Keratinocyte (primary cell): ENCODE data around the gene ACSM3. TPM values are rescaled to one million over a fixed set of nuclear protein-coding genes. Genes with fewer than 3 reads are reported as not detected.

ENCODE experiments used
- DNase-seq: peaks from one replicate; pipeline ENCODE4 v3.0.0-alpha.2; 2011; ENCODE audit warnings: low read depth, missing footprints, low spot score
- FAIRE-seq: peaks from 2 replicates; lab custom pipeline; 2011; peaks lifted over from hg19 to GRCh38; lab: Jason Lieb, UNC
- H2AFZ ChIP-seq: 2 replicates; pipeline ENCODE4 v1.6.0; 2012; ENCODE audit warnings: low read length, control low read depth, inconsistent platforms; ENCODE audit not compliant: control insufficient read depth
- H3K27ac ChIP-seq: 2 replicates; pipeline ENCODE4 v1.5.1; 2011; ENCODE audit warnings: low read length; ENCODE audit not compliant: control insufficient read depth, insufficient read depth
- H3K27me3 ChIP-seq: 3 replicates; pipeline ENCODE4 v1.6.0; 2011; ENCODE audit warnings: low read length; ENCODE audit not compliant: control insufficient read depth, insufficient read depth; ENCODE audit errors: extremely low read depth
- H3K36me3 ChIP-seq, 2 experiments: 2 replicates in 1 of 2; 3 replicates in 1 of 2; pipeline ENCODE4 v1.5.1; 2011; ENCODE audit warnings: low read length in 2 of 2, mild to moderate bottlenecking in 1 of 2; ENCODE audit not compliant: control insufficient read depth in 2 of 2, insufficient read depth in 2 of 2; ENCODE audit errors: extremely low read depth in 1 of 2
- H3K4me1 ChIP-seq: 3 replicates; pipeline ENCODE4 v1.5.1; 2011; ENCODE audit warnings: low read length; ENCODE audit not compliant: control insufficient read depth, insufficient read depth; ENCODE audit errors: extremely low read depth
- H3K4me2 ChIP-seq: 3 replicates; pipeline ENCODE4 v1.6.0; 2011; ENCODE audit warnings: low read depth, low read length; ENCODE audit not compliant: control insufficient read depth, insufficient read depth; ENCODE audit errors: extremely low read depth
- H3K4me3 ChIP-seq, 3 experiments: fragments of 200-600 bp in 1 of 3; sonication (generic) in 1 of 3; 2 replicates in 2 of 3; 3 replicates in 1 of 3; pipeline ENCODE4 v1.5.1; 2011 to 2016; ENCODE audit warnings: low read length in 3 of 3, mild to moderate bottlenecking in 3 of 3, control low read depth in 2 of 3, inconsistent platforms in 1 of 3, low read depth in 1 of 3, mixed read lengths in 1 of 3, mixed run types in 1 of 3, moderate library complexity in 1 of 3; ENCODE audit not compliant: control insufficient read depth in 2 of 3, insufficient read depth in 2 of 3; ENCODE audit errors: extremely low read depth in 1 of 3
- H3K79me2 ChIP-seq: 2 replicates; pipeline ENCODE4 v1.6.0; 2012; ENCODE audit warnings: low read length; ENCODE audit not compliant: control insufficient read depth, insufficient read depth
- H3K9ac ChIP-seq: 3 replicates; pipeline ENCODE4 v1.6.0; 2011; ENCODE audit warnings: low read length; ENCODE audit not compliant: control insufficient read depth, insufficient read depth; ENCODE audit errors: extremely low read depth
- H3K9me1 ChIP-seq: 3 replicates; pipeline ENCODE4 v1.6.0; 2011; ENCODE audit warnings: low read length; ENCODE audit not compliant: control insufficient read depth, insufficient read depth; ENCODE audit errors: extremely low read depth
- H3K9me3 ChIP-seq: 2 replicates; pipeline ENCODE4 v1.5.1; 2012; ENCODE audit warnings: low read depth, low read length; ENCODE audit not compliant: control insufficient read depth
- H4K20me1 ChIP-seq: 3 replicates; pipeline ENCODE4 v1.6.0; 2011; ENCODE audit warnings: low read length; ENCODE audit not compliant: control insufficient read depth, insufficient read depth; ENCODE audit errors: extremely low read depth
- EZH2 ChIP-seq: IDR thresholded peaks from one replicate; pipeline ENCODE4 v1.6.1; 2012; ENCODE audit warnings: inconsistent platforms, mild to moderate bottlenecking, low read length, moderate library complexity
- dilution Hi-C: fragments of 300-500 bp; cut with MboI; formaldehyde crosslinking; loops from one replicate; pipeline ENCODE4 v1.7.0; 2020; ENCODE audit warnings: low sequenced_read_pairs; ENCODE audit not compliant: extremely low pct_ligation_motif_present
- polyA plus RNA-seq, 5 experiments: library from polyadenylated mRNA; depleted of rRNA in 3 of 5; stranded (reverse) in 3 of 5; stranded (forward) in 1 of 5; unstranded in 1 of 5; fragments of >200 nt; gene quantifications; 1 replicate in 1 of 5; 2 replicates in 3 of 5; 3 replicates in 1 of 5; pipeline versions ENCODE4 v1.2.1 to v1.2.3, GENCODE V29; 2011 to 2012; ENCODE audit warnings: missing spikeins in 2 of 5, low read depth in 1 of 5, low replicate concordance in 1 of 5
- TF ChIP-seq, protein P1 (sequence below), 3 experiments: IDR thresholded peaks in 1 of 3; conservative IDR thresholded peaks in 1 of 3; optimal IDR thresholded peaks in 1 of 3; 2 replicates in 2 of 3; 3 replicates in 1 of 3; pipeline versions ENCODE3 to v1.5.1; 2011; ENCODE audit warnings: low read length in 3 of 3, mild to moderate bottlenecking in 3 of 3, moderate library complexity in 2 of 3, control low read depth in 1 of 3, inconsistent platforms in 1 of 3; ENCODE audit not compliant: insufficient read depth in 2 of 3; ENCODE audit errors: extremely low read depth in 1 of 3

Gene ACSM3
- polyA plus RNA-seq, 1 donor (not counting 4 experiments of a cell fraction or from before 2014, with no cell fraction given), result 0.38 TPM

DNA sequence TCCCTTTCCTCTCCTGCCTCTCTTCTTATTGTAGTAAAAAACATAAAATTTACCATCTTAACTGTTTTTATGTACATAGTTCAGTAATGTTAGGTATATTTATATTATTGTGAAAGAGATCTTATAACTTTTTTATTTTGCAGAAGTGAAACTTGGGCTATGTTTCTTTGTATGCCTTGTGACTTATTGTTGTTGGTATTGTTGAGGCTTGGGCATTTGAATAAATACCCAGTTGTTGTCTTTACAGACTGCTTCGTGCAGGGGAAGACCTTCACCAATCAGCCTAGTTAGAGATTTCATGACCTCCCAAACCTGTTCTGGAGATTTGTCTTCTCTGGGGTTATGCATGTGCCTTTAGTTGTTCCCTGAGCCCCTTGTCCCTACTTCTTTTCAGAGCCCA is 74.4 kb downstream of the ACSM3 start:
- no peak overlapping the region for H3K9ac ChIP-seq
- FAIRE-seq (no peak), DNase-seq (no peak)
- no peaks in the 10 kb centered on the region for H3K36me3 ChIP-seq
- H3K4me1 ChIP-seq, result no peaks in the 10 kb centered on the region
- TF ChIP-seq, protein P1, sequence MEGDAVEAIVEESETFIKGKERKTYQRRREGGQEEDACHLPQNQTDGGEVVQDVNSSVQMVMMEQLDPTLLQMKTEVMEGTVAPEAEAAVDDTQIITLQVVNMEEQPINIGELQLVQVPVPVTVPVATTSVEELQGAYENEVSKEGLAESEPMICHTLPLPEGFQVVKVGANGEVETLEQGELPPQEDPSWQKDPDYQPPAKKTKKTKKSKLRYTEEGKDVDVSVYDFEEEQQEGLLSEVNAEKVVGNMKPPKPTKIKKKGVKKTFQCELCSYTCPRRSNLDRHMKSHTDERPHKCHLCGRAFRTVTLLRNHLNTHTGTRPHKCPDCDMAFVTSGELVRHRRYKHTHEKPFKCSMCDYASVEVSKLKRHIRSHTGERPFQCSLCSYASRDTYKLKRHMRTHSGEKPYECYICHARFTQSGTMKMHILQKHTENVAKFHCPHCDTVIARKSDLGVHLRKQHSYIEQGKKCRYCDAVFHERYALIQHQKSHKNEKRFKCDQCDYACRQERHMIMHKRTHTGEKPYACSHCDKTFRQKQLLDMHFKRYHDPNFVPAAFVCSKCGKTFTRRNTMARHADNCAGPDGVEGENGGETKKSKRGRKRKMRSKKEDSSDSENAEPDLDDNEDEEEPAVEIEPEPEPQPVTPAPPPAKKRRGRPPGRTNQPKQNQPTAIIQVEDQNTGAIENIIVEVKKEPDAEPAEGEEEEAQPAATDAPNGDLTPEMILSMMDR (optimal IDR thresholded peaks at IDR 0.05 in 1 of 3, IDR thresholded peaks at IDR 0.05 in 1 of 3, conservative IDR thresholded peaks at IDR 0.05 in 1 of 3; ENCODE audit: extremely low read depth in 1 of 3, insufficient read depth in 2 of 3, low read length in 3 of 3), result no peak
- no peak for TF ChIP-seq EZH2
- no peaks in the 10 kb centered on the region for H3K79me2 ChIP-seq
- H4K20me1 ChIP-seq, result no peaks in the 10 kb centered on the region
- no peaks in the 10 kb centered on the region for H3K9me3 ChIP-seq
- H3K4me3 ChIP-seq, result no peak overlapping the region
- H3K27me3 ChIP-seq, result no peaks in the 10 kb centered on the region
- dilution Hi-C loops, result no loop called here
- H2AFZ ChIP-seq, result no peak overlapping the region
- H3K4me2 ChIP-seq, result no peak overlapping the region
- H3K27ac ChIP-seq, result no peak overlapping the region
- no peaks in the 10 kb centered on the region for H3K9me1 ChIP-seq

DNA sequence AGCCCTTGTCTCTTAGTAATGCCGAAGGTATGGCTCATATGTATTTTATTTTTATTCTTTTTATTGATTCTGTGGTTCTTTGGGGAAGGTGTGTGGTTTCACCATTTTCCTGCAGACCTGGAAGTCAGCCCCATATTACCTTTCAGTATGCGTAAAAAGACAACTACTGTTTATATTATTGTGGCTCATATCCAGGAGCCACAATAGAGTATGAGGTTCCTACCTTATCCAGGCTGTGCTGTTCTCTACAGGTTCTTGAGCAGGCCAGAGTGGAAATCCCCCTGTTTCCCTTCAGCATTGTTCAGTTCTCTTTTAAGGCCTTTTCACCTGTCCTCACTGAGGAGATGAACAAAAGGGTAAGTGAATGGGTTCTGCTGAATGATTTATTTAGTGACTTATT is 75.7 kb downstream of the ACSM3 start:
- no peaks in the 10 kb centered on the region for H3K27me3 ChIP-seq
- H4K20me1 ChIP-seq, result no peaks in the 10 kb centered on the region
- no peaks in the 10 kb centered on the region for H3K79me2 ChIP-seq
- no peak for FAIRE-seq
- no peak for DNase-seq
- no peaks in the 10 kb centered on the region for H3K4me1 ChIP-seq
- no peak overlapping the region for H3K9ac ChIP-seq
- H3K36me3 ChIP-seq, result no peaks in the 10 kb centered on the region
- H3K4me2 ChIP-seq, result no peak overlapping the region
- H2AFZ ChIP-seq, result no peak overlapping the region
- TF ChIP-seq, protein P1 (optimal IDR thresholded peaks at IDR 0.05 in 1 of 3, IDR thresholded peaks at IDR 0.05 in 1 of 3, conservative IDR thresholded peaks at IDR 0.05 in 1 of 3; ENCODE audit: extremely low read depth in 1 of 3, insufficient read depth in 2 of 3, low read length in 3 of 3), result no peak
- no peak for TF ChIP-seq EZH2
- no peaks in the 10 kb centered on the region for H3K9me3 ChIP-seq
- H3K27ac ChIP-seq, result no peak overlapping the region
- no peak overlapping the region for H3K4me3 ChIP-seq
- no peaks in the 10 kb centered on the region for H3K9me1 ChIP-seq
- dilution Hi-C loops, result no loop called here
